AG04449 (cell line): Measurements from ENCODE around the gene CUL9.

Source experiments
- CTCF ChIA-PET: fragments of 350-600 bp; formaldehyde crosslinking; extraction: SDS; loops from one replicate; lab custom pipeline; 2021; ENCODE audit warnings: antibody characterized with exemption; lab: Yijun Ruan, JAX
- POLR2A ChIA-PET: fragments of 400-600, 350-600 bp; formaldehyde crosslinking; extraction: SDS; loops from one replicate; lab custom pipeline; 2020; ENCODE audit warnings: antibody characterized with exemption, inconsistent platforms; lab: Yijun Ruan, JAX
- DNase-seq: peaks from one replicate; pipeline ENCODE4 v3.0.0-alpha.2; 2010; ENCODE audit warnings: low read depth, low spot score
- H3K4me3 ChIP-seq: 2 replicates; pipeline ENCODE4 v1.5.1; 2011; ENCODE audit warnings: low read depth, mild to moderate bottlenecking, control low read depth, low read length
- CTCF ChIP-seq: IDR thresholded peaks from one replicate; pipeline ENCODE4 v1.5.1; 2011; ENCODE audit warnings: mild to moderate bottlenecking, moderate library complexity, low read length, control low read depth, inconsistent platforms; ENCODE audit not compliant: insufficient read depth; ENCODE audit errors: missing control alignments

The CUL9 gene

DNA sequence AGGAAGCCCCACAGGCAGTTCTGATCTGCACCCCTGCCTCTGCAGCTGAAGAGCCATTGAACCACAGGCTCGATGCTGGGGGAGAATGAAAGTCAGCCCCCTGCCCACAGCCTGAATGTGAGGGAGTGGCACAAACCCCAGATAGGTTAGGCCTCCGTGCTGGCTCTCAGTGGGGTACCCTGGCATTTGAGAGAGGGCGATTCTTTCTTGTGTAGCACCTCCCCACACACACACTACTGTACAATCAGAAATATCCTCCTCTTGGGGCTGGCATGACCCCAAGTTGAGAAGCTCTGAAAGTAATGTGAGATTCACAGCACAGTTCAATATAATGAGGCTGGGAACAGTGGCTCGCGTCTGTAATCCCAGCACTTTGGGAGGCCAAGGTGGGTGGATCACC, 79.2 kb downstream of the CUL9 start:
- TF ChIP-seq CTCF, result no peak
- H3K4me3 ChIP-seq, result no peak overlapping the region
- DNase-seq, result no peak
- CTCF ChIA-PET, result interaction anchor here (0.7 to 9.4 kb wide), 7 partner anchors 12 to 245 kb away, joined by 3 to 156 read pairs (median 3); no protein-coding TSS in a partner anchor
- POLR2A ChIA-PET, result no interaction called here

DNA sequence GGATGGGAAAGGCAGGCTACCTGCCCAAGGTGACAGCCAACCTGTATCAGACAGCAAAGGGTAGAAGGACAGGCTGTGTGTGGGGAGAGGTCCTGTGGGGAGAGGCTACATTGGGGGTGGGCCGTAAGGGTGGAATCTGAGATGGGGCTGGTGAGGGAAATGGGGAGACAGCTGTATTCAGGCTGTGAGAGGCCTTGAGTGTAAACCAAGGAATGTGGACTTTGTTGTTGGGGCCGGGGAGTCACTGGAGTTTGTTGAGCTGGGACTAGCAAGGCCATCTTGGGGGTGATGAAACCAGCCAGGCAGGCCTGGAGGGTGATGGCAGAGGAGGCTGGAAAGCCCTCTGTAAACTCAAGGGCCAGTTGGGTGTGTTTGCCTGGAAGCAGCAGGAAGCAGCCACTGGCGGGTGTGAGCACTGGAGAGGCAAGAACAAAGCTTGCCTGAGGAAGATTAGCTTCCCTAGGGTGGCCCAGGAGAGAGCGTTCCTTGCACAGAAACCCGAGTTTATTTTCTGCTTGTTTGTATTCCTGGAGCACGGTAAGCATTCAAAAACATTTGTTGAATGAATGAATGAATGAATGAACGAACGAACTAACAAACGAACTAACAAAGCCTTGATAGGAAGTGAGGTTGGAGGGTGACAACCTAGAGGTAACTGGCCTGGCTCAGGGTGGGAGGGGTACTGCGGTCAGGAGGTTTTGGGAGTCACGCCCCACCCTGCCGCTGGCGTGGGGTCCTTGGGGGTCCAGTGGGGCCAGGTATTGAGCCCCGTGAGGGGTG, 80.2 kb downstream of the CUL9 start:
- no peak overlapping the region for H3K4me3 ChIP-seq
- DNase-seq, result no peak
- ChIA-PET CTCF (interaction anchor here (0.6 to 9.4 kb wide), 23 partner anchors 10 to 254 kb away, joined by 3 to 156 read pairs (median 4); partner anchors contain the start of genes LRRC73 and ZNF318), POLR2A (no interaction called here)
- no peak for TF ChIP-seq CTCF

DNA sequence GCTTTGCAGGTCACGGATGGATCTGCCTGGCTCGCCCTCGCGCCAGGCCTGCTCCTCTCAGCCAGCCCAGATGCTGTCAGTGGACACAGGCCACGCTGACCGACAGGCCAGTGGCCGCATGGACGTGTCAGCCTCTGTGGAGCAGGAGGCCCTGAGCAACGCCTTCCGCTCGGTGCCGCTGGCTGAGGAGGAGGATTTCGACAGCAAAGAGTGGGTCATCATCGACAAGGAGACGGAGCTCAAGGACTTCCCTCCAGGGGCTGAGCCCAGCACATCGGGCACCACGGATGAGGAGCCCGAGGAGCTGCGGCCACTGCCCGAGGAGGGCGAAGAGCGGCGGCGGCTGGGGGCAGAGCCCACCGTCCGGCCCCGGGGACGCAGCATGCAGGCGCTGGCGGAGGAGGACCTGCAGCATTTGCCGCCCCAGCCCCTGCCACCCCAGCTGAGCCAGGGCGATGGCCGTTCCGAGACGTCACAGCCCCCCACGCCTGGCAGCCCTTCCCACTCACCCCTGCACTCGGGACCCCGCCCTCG, 80.9 kb downstream of the CUL9 start:
- no peak for DNase-seq
- POLR2A ChIA-PET, result no interaction called here
- CTCF ChIA-PET, result interaction anchor here (0.7 to 9.4 kb wide), 24 partner anchors 11 to 253 kb away, joined by 3 to 156 read pairs (median 4); partner anchors contain the start of genes DNPH1, LRRC73 and ZNF318
- H3K4me3 ChIP-seq, result no peak overlapping the region
- TF ChIP-seq CTCF, result no peak

- ChIA-PET CTCF (interaction anchor here (0.5 to 9.4 kb wide), 29 partner anchors 11 to 246 kb away, joined by 3 to 156 read pairs (median 3); partner anchors contain the start of genes DNPH1, LRRC73 and ZNF318), POLR2A (no interaction called here)
- TF ChIP-seq CTCF, result peak; percentile 96
- no peak overlapping the region for H3K4me3 ChIP-seq
- DNase-seq, result no peak
Observed at GRCh38 chr6:43263314-43264178, 81.5 kb downstream of the CUL9 start.

DNA sequence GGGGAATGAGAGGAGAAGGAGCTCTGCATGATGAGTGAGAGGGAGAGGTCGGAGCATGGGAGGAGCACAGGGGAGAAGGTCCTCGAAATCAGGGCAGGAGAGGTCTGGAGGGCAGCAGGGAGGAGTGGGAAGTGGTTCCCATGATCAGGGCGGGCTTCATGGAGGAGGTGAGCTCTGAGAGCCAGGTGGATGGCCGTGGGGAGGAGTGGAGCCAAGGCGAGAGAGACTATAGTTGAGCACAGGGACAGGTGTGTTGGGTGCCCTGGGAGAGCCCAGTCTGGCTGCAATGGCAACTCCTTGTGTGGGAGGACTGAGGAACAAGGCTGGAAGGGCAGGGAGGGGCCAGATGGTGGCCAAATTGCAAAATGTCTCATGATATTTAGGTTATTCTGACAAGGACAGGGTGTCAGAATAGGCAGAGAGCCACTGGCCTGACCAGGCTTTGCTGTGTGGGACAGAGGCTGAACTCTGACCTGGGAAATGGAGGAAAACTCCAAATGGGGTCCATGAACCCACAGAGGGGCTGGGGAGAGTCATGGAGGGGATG, 82.7 kb downstream of the CUL9 start:
- CTCF ChIA-PET, result interaction anchor here (1.2 to 9.4 kb wide), 9 partner anchors 12 to 242 kb away, joined by 3 to 156 read pairs (median 5); partner anchors contain the start of gene DNPH1

More for the DNA sequence above, 82.7 kb downstream of the CUL9 start:
- DNase-seq, result no peak
- TF ChIP-seq CTCF, result no peak
- POLR2A ChIA-PET, result no interaction called here
- no peak overlapping the region for H3K4me3 ChIP-seq
